SKM-1 (cell line): ENCODE measurements around the gene ACER1.
"Not testable (repeated sequence)": the region's sequence is repeated elsewhere in the genome, so short reads cannot be mapped to it uniquely, and the experiment has no call there.

Experiments used
- DNase-seq: peaks from one replicate; lab custom pipeline; 2025; ENCODE audit not compliant: unreplicated experiment; lab: John Stamatoyannopoulos, UW

Gene ACER1

DNA sequence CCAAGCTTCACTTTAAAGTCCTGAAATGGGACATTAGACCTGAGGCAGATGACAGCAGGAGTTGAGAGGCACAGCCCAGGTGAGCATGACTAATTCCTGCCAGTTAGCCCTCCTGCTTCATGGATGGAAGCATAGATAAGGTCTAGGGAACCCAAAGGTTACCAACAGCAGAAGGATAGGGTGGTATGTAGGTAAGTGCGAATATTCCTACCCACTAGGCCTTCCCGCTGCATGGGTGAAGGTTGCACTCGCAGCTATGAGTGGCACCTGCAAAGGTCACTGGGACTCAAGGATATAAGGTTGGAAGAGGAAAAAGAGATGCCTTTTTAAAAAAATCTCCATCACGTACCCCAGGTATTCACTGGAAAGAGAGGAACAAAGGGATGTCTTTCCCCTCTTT lies 41.4 kb downstream of the ACER1 start:
- no peak for DNase-seq

- DNase-seq = no peak
Observed at GRCh38 chr19:6288737-6289136, 44.7 kb downstream of the ACER1 start.

- no peak for DNase-seq
Observed at GRCh38 chr19:6287269-6287885, 46.0 kb downstream of the ACER1 start.

DNA sequence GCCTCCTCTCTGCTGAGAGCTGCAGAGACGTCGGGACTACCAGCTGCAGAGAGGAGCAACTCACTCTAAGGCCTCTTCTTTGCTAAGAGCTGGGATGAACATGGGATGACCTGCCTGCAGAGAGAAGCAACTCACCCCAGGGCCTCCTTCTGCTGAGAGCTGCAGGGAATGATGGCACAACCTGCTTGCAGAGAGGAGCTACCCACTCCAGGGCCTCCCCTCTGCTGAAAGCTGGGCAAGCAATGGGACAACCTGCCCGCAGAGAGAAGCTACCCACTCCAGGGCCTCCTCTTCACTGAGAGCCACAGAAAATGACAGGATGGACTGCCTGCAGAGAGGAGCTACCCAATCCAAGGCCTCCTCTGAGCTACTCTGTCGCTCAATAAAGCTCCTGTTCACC lies 46.7 kb downstream of the ACER1 start:
- no peak for DNase-seq

- not testable (repeated sequence) for DNase-seq
Observed at GRCh38 chr19:6282393-6282792, 51.0 kb downstream of the ACER1 start.

GRCh38 chr19:6279931-6280591 lies 53.4 kb downstream of the ACER1 start, which contains the start of gene MLLT1:
TSS of gene MLLT1 (minus strand) at chr19:6279975. CDS start at chr19:6279784, 191 bp downstream.
- peak; percentile 94 for DNase-seq

DNA sequence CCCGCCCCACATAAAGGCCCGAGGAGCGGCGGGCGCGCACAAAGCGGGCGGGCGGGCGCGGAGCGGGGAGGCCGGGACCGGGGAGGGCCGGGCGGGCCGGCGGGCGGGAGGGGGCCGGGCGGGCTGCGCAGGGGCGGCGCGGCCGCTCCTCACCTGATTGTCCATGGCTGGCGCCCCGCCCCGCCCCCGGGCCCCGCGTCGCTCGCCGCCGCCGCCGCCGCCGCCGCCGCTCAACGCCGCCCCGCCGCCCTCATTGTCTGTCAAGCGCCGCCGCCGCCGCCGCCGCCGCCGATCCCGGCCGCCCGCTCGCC lies 53.8 kb downstream of the ACER1 start:
- DNase-seq = no peak

DNA sequence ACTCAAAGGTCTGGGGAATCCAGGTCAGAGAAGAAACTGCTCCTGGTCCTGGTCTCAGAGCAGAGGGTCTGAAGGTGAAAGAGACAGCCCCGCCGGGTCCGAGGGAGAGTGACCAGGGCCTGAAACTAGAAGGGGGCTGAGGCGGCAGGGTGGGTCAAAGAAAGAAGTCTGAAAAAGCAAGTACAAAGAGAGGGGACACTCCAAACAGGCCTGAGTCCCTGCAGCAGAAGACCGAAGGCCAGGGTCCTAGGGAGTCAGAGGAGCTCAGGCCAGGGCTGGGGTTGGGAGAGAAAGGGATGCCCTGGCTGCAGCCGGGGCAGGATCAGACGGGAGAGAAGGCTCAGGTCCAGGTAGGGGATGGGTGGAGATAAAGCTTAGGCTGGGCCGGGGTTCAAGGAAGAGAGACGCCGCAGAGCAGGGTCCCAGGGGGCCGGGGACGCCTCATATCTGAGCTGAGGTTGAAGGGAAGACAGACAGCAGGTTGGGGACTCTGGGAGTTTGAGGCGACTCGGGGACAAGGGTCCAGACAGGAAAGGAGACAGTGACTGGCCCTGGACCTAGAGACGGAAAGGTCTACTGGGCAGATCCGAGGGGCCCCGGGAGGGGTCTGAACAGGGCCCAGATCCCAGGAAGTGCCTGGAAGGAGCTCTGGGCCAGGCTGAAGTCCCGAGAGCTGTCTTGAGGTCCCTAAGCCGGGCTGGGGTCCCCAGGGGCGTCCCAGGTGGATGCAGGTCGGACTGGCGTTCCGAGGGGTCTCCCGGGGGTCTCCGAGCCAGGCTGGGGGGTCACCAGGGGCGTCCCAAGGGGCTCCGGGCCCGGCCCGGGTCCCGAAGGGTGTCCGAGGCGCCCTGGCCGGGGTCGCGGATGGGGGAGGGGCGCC lies 54.4 kb downstream of the ACER1 start:
- no peak for DNase-seq

GRCh38 chr19:6278051-6278450 lies 55.4 kb downstream of the ACER1 start:
- no peak for DNase-seq

- no peak for DNase-seq
Observed at GRCh38 chr19:6276447-6276846, 57.0 kb downstream of the ACER1 start.

GRCh38 chr19:6275170-6275744 lies 58.2 kb downstream of the ACER1 start:
- no peak for DNase-seq

- no peak for DNase-seq
Observed at GRCh38 chr19:6274756-6275155, 58.7 kb downstream of the ACER1 start.

- DNase-seq = peak; percentile 60
Observed at GRCh38 chr19:6273701-6274601, 59.5 kb downstream of the ACER1 start.

DNA sequence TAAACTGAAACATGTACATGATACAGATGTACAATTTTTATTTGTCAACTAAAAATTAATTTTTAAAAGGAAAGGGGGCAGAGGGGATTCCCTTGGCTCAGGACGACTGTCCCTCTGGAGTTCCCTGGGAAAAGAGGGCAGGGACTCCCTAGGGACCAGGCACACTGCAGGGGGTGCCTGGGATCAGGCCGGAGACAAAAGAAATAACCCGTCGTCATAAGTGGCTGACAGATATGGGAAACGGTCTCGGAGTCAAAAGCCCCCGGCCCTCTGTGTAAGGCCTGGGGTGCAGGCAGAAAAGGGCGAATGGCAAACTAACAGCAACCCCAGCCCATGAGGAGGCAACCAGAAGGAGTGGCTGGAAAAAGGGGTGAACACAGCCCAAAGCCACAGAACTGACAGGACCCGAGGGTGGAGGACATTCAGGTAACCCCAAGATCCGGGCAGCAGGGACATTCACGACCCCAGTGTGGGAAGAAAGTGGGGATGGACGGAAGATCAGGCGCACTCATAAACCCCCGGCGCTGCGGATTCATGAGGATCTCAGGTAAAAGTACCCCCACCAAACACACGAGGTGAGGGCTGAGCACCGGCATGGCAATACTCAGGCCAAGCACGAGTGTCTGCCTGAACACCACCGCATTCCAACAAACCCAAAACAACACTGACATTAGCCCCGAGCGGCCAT lies 60.4 kb downstream of the ACER1 start:
- no peak for DNase-seq

- DNase-seq = no peak
Observed at GRCh38 chr19:6272411-6272791, 61.0 kb downstream of the ACER1 start.

GRCh38 chr19:6271721-6272410 lies 61.5 kb downstream of the ACER1 start:
- DNase-seq = no peak

- DNase-seq = no peak
Observed at GRCh38 chr19:6271251-6271650, 62.2 kb downstream of the ACER1 start.

DNA sequence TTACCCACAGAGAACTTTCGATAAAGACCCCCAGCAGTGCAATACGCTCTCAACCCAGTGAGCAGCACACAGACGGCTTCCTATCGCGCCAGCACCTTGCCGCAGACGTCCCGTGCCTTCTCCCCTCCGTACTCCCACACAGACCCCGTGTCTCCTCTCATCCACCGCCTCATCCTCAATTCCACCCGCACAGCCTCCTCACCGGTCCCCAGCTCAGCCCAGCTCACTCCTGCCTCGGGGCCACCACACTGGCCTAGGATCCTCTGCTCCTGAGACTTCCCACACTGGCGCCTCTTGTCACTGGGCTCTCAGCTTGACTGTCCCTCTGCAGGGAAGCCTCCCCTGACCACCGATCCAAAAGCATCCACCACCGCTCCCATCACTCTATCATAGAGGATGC lies 62.6 kb downstream of the ACER1 start:
- DNase-seq = no peak

- DNase-seq = no peak
Observed at GRCh38 chr19:6270076-6270745, 63.2 kb downstream of the ACER1 start.
